Activated effector memory CD4-positive, alpha-beta T cell treated with anti-CD3 and anti-CD28 coated beads, Interleukin-2, amount 50 U/mL, for 16 hours (primary cell): ENCODE measurements around the gene NDUFA11.

ENCODE experiments used
- DNase-seq: peaks from one replicate; pipeline ENCODE4 v3.0.0-alpha.2; 2020

Gene NDUFA11

GRCh38 chr19:5905114-5905778, 1.7 kb upstream of the NDUFA11 start:
- DNase-seq = no peak

DNA sequence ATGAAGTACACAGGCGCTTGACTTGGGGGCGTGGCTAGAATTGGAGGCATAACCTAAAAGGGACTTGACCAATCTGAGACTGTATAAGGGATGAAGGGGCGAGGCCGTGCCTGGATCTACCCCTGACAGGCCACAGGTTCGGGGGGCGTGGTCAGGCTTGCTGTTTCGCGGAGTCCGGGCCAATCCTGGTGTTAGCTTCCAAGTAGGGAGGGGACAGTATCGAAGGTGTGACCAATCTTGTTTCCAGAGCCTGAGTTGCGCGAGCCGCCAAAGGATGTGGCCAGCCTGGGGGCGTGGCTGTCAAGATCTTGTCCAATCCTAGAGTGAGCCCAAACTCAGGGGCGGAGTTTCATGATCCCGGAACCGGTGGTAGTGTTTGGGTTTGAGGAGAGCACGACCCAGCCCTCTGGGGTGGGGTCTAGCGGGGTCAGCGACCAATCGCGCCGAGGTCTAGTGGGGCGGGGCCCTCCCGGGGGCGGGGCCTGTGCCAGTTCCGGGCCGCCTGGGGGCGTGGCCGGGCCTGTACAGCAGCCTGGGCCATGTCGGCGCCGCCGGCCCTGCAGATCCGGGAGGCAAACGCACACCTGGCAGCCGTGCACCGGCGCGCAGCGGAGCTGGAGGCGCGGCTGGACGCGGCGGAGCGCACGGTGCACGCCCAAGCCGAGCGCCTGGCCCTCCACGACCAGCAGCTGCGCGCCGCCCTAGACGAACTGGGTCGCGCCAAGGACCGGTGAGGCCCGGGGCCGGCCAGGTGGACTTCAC, 943 bp upstream of the NDUFA11 start, which contains the start of gene VMAC:
TSS of gene VMAC (plus strand) at position 521 of the 762 bp plus-strand sequence. CDS start at position 540, 19 bp downstream.
- peak; percentile 100 for DNase-seq

DNA sequence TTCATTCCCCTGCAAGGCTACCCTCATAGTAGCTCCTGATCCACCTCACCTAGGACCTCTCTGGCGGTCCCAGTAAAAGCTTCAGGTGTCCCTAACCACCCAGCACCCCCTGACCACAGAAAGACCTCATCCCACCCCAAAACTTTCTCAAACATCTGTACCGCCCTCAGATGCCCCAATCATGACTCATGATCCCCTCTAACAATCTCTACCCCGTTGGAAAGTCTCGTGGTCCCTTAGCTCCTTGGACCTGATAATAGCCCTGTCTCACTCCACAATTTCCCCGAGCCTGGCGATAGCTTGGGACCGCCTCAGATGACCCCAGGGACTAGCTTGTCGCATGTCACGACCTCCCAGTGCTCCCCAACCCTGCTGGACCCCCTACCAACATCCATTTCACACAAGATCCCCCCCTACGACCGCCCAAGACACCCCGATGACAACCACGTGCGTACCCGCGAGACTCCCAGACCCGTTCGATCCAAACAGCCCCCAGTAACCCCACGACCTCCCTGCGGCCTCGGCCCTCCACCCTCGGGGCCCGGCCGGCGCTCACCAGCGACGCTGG, 450 bp downstream of the NDUFA11 start:
- no peak for DNase-seq

DNA sequence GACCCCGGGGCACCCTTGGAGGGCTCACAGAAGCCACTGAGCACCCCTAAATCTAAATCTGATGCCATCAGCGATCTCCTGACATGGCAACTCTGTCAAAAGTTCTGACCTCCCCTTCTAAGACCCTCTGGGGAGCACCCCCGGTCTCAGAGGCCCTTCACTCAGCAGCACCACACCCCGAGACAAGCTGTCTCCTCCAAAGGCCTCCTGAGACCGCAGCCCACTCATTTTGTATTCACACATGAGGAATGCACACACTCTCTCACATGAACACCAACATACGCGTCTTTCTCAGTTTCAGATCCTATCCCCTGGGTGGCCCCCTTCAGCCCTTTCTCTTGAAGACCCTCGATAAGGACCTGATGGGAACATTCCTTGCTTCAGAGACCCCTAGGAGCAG, 2.6 kb downstream of the NDUFA11 start:
- no peak for DNase-seq

DNA sequence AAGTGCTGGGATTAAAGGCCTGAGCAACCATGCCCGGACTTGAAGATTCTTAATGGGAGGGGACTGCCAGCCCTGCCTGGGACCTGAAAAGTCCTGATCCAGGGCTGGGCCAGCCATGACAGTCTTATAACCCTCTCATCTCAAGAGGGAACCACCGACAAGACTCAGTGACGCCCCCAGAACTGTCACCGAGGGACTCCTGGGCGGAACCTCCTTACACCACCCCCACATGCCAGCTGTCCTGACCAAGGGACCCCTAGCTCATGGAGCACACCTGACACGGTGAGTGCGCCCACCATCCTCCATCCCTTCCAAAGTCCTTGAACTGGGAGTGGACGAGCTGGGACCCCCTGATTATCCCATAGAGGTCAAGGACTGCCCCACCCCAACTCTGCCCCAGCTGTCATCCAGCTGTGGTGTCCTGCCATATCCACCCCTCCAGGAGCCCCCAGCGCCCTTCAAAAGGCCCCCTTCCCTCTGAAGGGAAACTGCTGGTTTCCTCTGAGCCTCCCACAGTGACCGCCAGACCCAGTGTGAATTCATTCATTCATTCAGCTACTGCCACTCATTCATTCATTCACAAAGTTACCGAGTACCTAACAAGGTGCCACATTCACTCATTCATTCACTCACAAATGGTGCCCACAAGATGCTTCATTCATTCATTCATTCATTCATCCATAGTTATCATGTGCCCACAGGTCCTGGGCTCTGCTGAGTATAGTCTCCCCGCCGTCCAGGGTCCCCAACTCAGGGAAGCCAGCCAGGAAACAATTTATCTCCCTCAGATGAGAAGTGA, 3.7 kb downstream of the NDUFA11 start:
- DNase-seq = no peak

- DNase-seq = no peak
Observed at GRCh38 chr19:5897189-5897969, 6.2 kb downstream of the NDUFA11 start.

DNA sequence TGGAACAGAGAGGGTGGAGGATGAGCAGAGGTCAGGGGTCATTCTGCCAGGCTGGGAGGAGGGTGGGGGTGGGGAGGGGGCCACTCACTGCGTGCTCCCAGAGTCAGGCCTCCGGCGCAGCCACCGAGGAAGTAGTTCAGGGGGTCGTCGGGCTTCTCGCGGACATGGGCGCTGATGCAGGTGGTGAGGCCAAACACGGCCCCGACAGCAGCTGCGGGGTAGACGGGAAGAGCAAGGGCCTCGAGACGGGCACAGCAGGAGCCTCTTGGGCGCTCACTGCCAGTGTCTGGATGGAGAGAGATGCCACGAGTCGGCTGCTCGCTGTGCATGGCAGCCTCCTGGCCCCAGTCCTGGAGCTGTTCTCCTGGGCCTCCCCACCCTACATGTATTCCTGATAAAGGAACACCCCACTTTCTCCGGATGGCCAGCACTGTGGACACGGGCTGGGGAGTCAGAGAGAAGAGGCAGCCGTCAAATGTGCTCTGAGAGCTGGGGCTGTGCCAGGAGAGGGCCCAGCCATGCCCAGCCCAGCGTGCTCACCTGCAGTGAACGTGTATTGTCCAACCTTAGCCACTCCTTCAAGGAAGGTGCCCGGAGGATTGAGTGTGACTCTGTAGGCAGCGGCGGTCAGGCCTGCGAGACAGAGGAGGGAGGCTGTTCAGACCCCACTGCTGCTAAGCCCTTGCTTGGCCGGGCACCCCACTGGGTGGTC, 7.1 kb downstream of the NDUFA11 start:
- no peak for DNase-seq

DNA sequence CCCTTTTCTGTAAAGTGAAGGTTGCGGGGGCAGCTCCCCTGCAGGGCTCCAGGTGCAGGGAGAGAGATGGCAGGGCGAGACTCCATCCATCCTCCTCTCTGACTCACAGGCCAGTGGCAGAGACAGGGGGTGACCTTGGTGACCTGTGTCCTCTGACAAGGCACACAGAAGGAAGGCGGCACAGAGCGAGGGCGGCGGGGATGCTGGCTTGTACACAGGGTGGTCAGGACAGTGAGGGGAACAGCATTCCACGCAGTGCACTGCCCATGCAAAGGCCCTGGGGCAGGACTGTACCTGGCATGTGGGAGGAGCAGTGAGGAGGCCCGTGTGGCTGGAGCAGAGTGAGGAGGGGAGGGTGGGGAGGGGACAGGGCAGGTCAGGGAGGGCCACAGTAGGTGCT, 7.7 kb downstream of the NDUFA11 start:
- DNase-seq = no peak

- no peak for DNase-seq
Observed at GRCh38 chr19:5895409-5895808, 8.2 kb downstream of the NDUFA11 start.

- no peak for DNase-seq
Observed at GRCh38 chr19:5894704-5895349, 8.8 kb downstream of the NDUFA11 start.

- DNase-seq = no peak
Observed at GRCh38 chr19:5893907-5894703, 9.5 kb downstream of the NDUFA11 start.

GRCh38 chr19:5893296-5893903, 10.2 kb downstream of the NDUFA11 start:
- no peak for DNase-seq

- no peak for DNase-seq
Observed at GRCh38 chr19:5892772-5893275, 10.8 kb downstream of the NDUFA11 start.

DNA sequence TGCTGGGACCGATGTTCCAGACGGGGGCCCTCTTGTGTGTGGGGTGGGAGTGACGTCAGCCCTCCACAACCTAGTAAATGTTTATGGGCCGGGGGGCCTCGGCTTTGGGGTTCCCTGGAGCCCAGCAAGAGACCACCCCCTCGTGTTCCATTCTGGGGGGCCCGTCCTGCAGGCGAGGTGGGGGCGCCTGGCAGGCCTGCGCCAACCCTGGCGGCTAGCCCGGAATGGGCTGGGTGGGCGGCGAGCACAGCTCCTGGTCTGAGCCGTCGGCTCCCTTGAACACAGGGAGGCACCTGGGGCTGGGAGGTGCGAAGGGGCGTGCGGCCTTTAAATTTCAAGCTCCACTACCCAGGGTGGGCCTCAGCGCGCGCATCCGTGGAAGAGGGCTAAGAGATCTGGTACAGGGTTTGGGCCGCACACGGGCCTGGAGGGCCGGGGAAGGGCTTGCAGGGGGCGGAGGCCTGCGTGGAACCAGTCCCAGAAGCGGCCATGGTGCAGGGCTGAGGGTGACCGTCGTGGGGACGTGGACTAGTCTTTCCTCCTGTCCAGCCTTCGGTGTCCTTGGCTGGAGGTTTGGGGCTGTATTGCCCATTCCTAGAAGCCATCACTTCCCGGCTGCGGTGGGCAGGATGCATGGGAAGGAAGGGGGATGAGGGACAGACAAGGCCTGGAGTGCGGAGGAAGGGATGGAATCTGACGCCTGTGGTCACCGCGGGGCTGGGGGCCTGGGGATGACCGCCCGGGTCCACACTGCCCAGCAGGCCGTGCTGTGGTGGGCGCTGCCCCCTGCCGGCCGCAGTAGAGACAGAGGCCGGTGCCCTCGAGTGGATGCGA, 11.4 kb downstream of the NDUFA11 start:
- no peak for DNase-seq

GRCh38 chr19:5891572-5891937, 12.0 kb downstream of the NDUFA11 start:
- no peak for DNase-seq

DNA sequence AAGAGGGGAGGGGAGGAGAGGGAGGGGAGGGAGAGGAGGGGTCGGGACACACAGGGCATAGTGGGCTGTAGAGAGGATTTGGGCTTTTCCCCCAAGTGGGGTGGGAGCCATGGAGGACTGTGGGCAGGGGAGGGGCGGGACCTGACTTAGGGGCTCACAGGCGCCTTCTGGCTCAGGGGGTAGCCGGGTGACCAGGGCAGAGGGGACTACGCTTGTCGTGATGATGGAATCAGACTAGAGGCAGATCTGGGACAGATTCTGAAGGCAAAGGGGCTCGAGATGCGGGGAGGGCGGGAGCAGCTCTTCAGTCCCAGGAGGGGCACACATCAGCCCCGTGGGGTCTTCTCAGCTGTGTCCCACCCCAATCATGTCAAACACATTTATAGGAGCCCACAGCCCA, 13.5 kb downstream of the NDUFA11 start:
- DNase-seq = no peak

- DNase-seq = no peak
Observed at GRCh38 chr19:5889288-5889971, 14.2 kb downstream of the NDUFA11 start.
